Right cardiac atrium (tissue), 5 donors: Measurements from ENCODE around the gene GPATCH1. TPM values are rescaled to one million over a fixed set of nuclear protein-coding genes. Genes with fewer than 3 reads are reported as not detected.
A peak's percentile ranks its signal among the peaks of the same experiment; 100 is the strongest.
"Not testable (repeated sequence)": the region's sequence is repeated elsewhere in the genome, so short reads cannot be mapped to it uniquely, and the experiment has no call there.

Experiments
- ATAC-seq, 2 donors: fragments of 200-7000 bp; cut with Tn5 transposase; one replicate each; pipeline versions ENCODE4 v1.8.0 to v1.9.1; 2020; ENCODE audit warnings: moderate library complexity in 2 of 2, mild to moderate bottlenecking in 1 of 2
- DNase-seq, 3 donors: peaks; one replicate each; pipeline ENCODE4 v3.0.0-alpha.2; 2020
- H3K27ac ChIP-seq: one replicate; pipeline ENCODE4 v1.5.1; 2013; ENCODE audit warnings: mild to moderate bottlenecking, low read length, control low read depth, moderate library complexity
- H3K27me3 ChIP-seq: one replicate; pipeline ENCODE4 v1.6.1; 2013; ENCODE audit not compliant: control insufficient read depth, insufficient read depth
- H3K4me1 ChIP-seq: one replicate; pipeline ENCODE4 v1.6.1; 2013; ENCODE audit warnings: low read length; ENCODE audit not compliant: control insufficient read depth, insufficient read depth
- H3K4me3 ChIP-seq: one replicate; pipeline ENCODE4 v1.5.1; 2013; ENCODE audit warnings: low read length, control low read depth
- H3K9me3 ChIP-seq: one replicate; pipeline ENCODE4 v1.6.1; 2013; ENCODE audit warnings: low read length; ENCODE audit not compliant: control insufficient read depth
- WGBS: extraction: QIAGEN DNeasy Blood & Tissue Kit; methylation state at CpG from one replicate; pipeline ENCODE4 v1.1.7; 2013; 5-methylcytosine and 5-hydroxymethylcytosine counted together
- intact Hi-C, 4 donors: fragments of 100-400 bp; cut with DNase I; formaldehyde crosslinking; loops; one replicate each; pipeline versions ENCODE4 v1.11.0 to v1.14.0; 2022 to 2023
- long read RNA-seq, 4 donors: library from polyadenylated mRNA; unstranded; transcript quantifications; one replicate each; pipeline ENCODE4 v2.0.0, GENCODE V29; 2020 to 2021
- polyA plus RNA-seq: library from polyadenylated mRNA; stranded (reverse); fragments of 200-250 nt; gene quantifications from one replicate; pipeline ENCODE4 v1.2.3, GENCODE V29; 2013
- total RNA-seq, 4 donors: library from RNA; stranded (reverse); fragmentation: NEBNext Ultra II Directional; extraction: Animal tissue kit (Norgen Biotek cat#: 25700); gene quantifications; one replicate each; pipeline ENCODE4 v1.2.1, GENCODE V29; 2021
- donor health status: healthy with polysubstance abuse.
- donor health status: DM: no; HTN: yes; CAD: no.
- donor health status: DM: no; HTN: no; CAD: no.
- donor health status: DM: no; HTN: yes; CAD: no; lungs with severe emphysema.
- donor health status: DM: yes; HTN: yes; CAD: no.

The GPATCH1 gene
- 1 to 10 TPM; 4.2 to 7.2 (median 6.3) TPM for total RNA-seq
- polyA plus RNA-seq: 3.0 TPM
- long read RNA-seq, donor 1, transcript GPATCH1-201 (20 exons, 3,492 nt): major isoform, 17 of 22 reads
- long read RNA-seq, donor 1, partial matches to known transcripts: 2 of 22 reads
- long read RNA-seq, donor 1, other reads (novel, unspliced or antisense): 3 of 22 reads
- long read RNA-seq, donor 2, transcript GPATCH1-201 (20 exons, 3,492 nt): major isoform, 7 of 9 reads
- long read RNA-seq, donor 2, partial matches to known transcripts: 1 of 9 reads
- long read RNA-seq, donor 2, other reads (novel, unspliced or antisense): 1 of 9 reads
- long read RNA-seq, donor 3, transcript GPATCH1-201 (20 exons, 3,492 nt): major isoform, 8 of 51 reads
- long read RNA-seq, donor 3, partial matches to known transcripts: 38 of 51 reads
- long read RNA-seq, donor 3, other reads (novel, unspliced or antisense): 5 of 51 reads
- long read RNA-seq, donor 4, transcript GPATCH1-201 (20 exons, 3,492 nt): major isoform, 6 of 7 reads
- long read RNA-seq, donor 4, partial matches to known transcripts: 0 of 7 reads
- long read RNA-seq, donor 4, other reads (novel, unspliced or antisense): 1 of 7 reads

GRCh38 chr19:33080761-33081681, at the start of gene GPATCH1:
GPATCH1 (plus strand) TSS chr19:33081181; CDS start chr19:33081194, 13 bp downstream.
- peaks cover 7% of the 10 kb centered on the region for H3K4me1 ChIP-seq
- ATAC-seq (peak; percentile 96 to 98), DNase-seq (peak; percentile 91 to 96 (median 96))
- WGBS: under 1% methylated on average over 62 of the region's 62 CpGs
- intact Hi-C loops: loop anchor here in 2 of 4 donors (10.0 kb wide), 1 partner anchor 106 kb away; the partner anchor contains the start of genes CEP89 (in 2 of the 2) and FAAP24 (in 2 of the 2)
- peak within 1 kb of the TSS; percentile 76 for H3K4me3 ChIP-seq
- no peaks in the 10 kb centered on the region for H3K27me3 ChIP-seq
- H3K27ac ChIP-seq: peak within 1 kb of the TSS; percentile 61
- no peaks in the 10 kb centered on the region for H3K9me3 ChIP-seq

- ATAC-seq (no peak), DNase-seq (no peak)
- 83% methylated on average over 8 of the region's 8 CpGs for WGBS
- Histone ChIP-seq H3K27me3 (no peaks in the 10 kb centered on the region), H3K27ac (no peak overlapping the region), H3K4me3 (no peak overlapping the region), H3K4me1 (no peaks in the 10 kb centered on the region), H3K9me3 (no peaks in the 10 kb centered on the region)
- intact Hi-C loops: no loop called here
Observed at GRCh38 chr19:33032218-33032781, 48.7 kb upstream of the GPATCH1 start.

- ATAC-seq: no peak
- intact Hi-C loops: no loop called here
- Histone ChIP-seq H3K27me3 (no peaks in the 10 kb centered on the region), H3K4me3 (no peak overlapping the region), H3K4me1 (no peaks in the 10 kb centered on the region), H3K27ac (no peak overlapping the region), H3K9me3 (no peaks in the 10 kb centered on the region)
- 91% methylated on average over 10 of the region's 10 CpGs for WGBS
- peak in 1 of 3 donors; percentile 3 for DNase-seq
Observed at GRCh38 chr19:33035461-33035860, 45.5 kb upstream of the GPATCH1 start.

- 97% methylated on average over 45 of the region's 45 CpGs for WGBS
- H3K4me3 ChIP-seq, intact Hi-C loops, H3K27me3 ChIP-seq, H3K4me1 ChIP-seq, DNase-seq, H3K27ac ChIP-seq, ATAC-seq, H3K9me3 ChIP-seq: not testable (repeated sequence)
Observed at GRCh38 chr19:33036370-33037167, 44.4 kb upstream of the GPATCH1 start.

GRCh38 chr19:33037168-33038025, 43.6 kb upstream of the GPATCH1 start:
- H3K4me3 ChIP-seq, H3K27me3 ChIP-seq, H3K4me1 ChIP-seq, H3K9me3 ChIP-seq, DNase-seq, ATAC-seq, intact Hi-C loops, H3K27ac ChIP-seq: not testable (repeated sequence)
- 82% methylated on average over 18 of the region's 18 CpGs for WGBS

- Histone ChIP-seq H3K27ac (no peak overlapping the region), H3K9me3 (no peaks in the 10 kb centered on the region), H3K4me3 (no peak overlapping the region), H3K4me1 (no peaks in the 10 kb centered on the region), H3K27me3 (no peaks in the 10 kb centered on the region)
- ATAC-seq: no peak
- WGBS: 70% methylated on average over 10 of the region's 10 CpGs
- no peak for DNase-seq
- intact Hi-C loops: no loop called here
Observed at GRCh38 chr19:33039108-33039599, 41.8 kb upstream of the GPATCH1 start.

- intact Hi-C loops: no loop called here
- DNase-seq (no peak), ATAC-seq (no peak)
- Histone ChIP-seq H3K4me3 (no peak overlapping the region), H3K27me3 (no peaks in the 10 kb centered on the region), H3K4me1 (no peaks in the 10 kb centered on the region), H3K9me3 (no peaks in the 10 kb centered on the region), H3K27ac (no peak overlapping the region)
- 92% methylated on average over 1 of the region's 1 CpG for WGBS
Observed at GRCh38 chr19:33039815-33040214, 41.2 kb upstream of the GPATCH1 start.

- DNase-seq: peak in 1 of 3 donors; percentile 31
Observed at GRCh38 chr19:33040994-33041827, 39.8 kb upstream of the GPATCH1 start.

GRCh38 chr19:33041828-33042160, 39.2 kb upstream of the GPATCH1 start:
- H3K27ac ChIP-seq, H3K4me3 ChIP-seq, H3K9me3 ChIP-seq, H3K27me3 ChIP-seq, DNase-seq, ATAC-seq, intact Hi-C loops, H3K4me1 ChIP-seq: not testable (repeated sequence)
- WGBS: 88% methylated on average over 3 of the region's 3 CpGs

More at GRCh38 chr19:33040994-33041827, 39.8 kb upstream of the GPATCH1 start:
- ATAC-seq: peak in 1 of 2 donors; percentile 36
- Histone ChIP-seq H3K27ac (no peak overlapping the region), H3K4me3 (no peak overlapping the region), H3K27me3 (no peaks in the 10 kb centered on the region), H3K4me1 (no peaks in the 10 kb centered on the region), H3K9me3 (no peaks in the 10 kb centered on the region)
- WGBS: 60% methylated on average over 9 of the region's 9 CpGs
- intact Hi-C loops: no loop called here
